Liver (tissue), 3 donors: Measurements from ENCODE around the gene WNT3A.

Experiments
- CTCF ChIP-seq: fragments of 150-350 bp; IDR thresholded peaks from 2 replicates; pipeline ENCODE4 v1.5.1; 2017; ENCODE audit warnings: improper control_type of control experiment, low read depth, low read length; ENCODE audit not compliant: missing input control
- EGR1 ChIP-seq, 2 donors: IDR thresholded peaks; 2 replicates each; pipeline ENCODE4 v1.6.1; 2016 to 2018; ENCODE audit warnings: antibody characterized with exemption in 2 of 2, low read depth in 2 of 2
- FOXA1 ChIP-seq: IDR thresholded peaks from 2 replicates; pipeline ENCODE4 v1.6.1; 2016; ENCODE audit warnings: antibody characterized with exemption
- GABPA ChIP-seq, 2 donors: IDR thresholded peaks in 1 of 2; conservative IDR thresholded peaks in 1 of 2; 2 replicates each; pipeline ENCODE4 v1.6.1; 2016; ENCODE audit warnings: antibody characterized with exemption in 2 of 2, mild to moderate bottlenecking in 1 of 2, moderate library complexity in 1 of 2
- JUND ChIP-seq, 2 donors: IDR thresholded peaks; 2 replicates each; pipeline ENCODE4 v1.6.1; 2016; ENCODE audit warnings: antibody characterized with exemption in 2 of 2
- MAX ChIP-seq: IDR thresholded peaks from 2 replicates; pipeline ENCODE4 v1.6.1; 2016; ENCODE audit warnings: antibody characterized with exemption
- NR2F2 ChIP-seq: IDR thresholded peaks from 2 replicates; pipeline ENCODE4 v1.6.1; 2016; ENCODE audit warnings: antibody characterized with exemption
- RAD21 ChIP-seq, 2 donors: IDR thresholded peaks; 2 replicates each; pipeline ENCODE4 v1.6.1; 2016; ENCODE audit warnings: antibody characterized with exemption in 2 of 2, mild to moderate bottlenecking in 2 of 2
- REST ChIP-seq: IDR thresholded peaks from 2 replicates; pipeline ENCODE4 v1.6.1; 2016; ENCODE audit warnings: antibody characterized with exemption, mild to moderate bottlenecking
- SP1 ChIP-seq: IDR thresholded peaks from 2 replicates; pipeline ENCODE4 v1.6.1; 2018; ENCODE audit warnings: antibody characterized with exemption, mild to moderate bottlenecking
- TAF1 ChIP-seq: conservative IDR thresholded peaks from 2 replicates; pipeline ENCODE4 v1.6.1; 2016; ENCODE audit warnings: antibody characterized with exemption, mild to moderate bottlenecking
- YY1 ChIP-seq: IDR thresholded peaks from 2 replicates; pipeline ENCODE4 v1.6.1; 2016; ENCODE audit warnings: antibody characterized with exemption, mild to moderate bottlenecking
- ZBTB33 ChIP-seq: IDR thresholded peaks from 2 replicates; pipeline ENCODE4 v1.6.1; 2016; ENCODE audit warnings: antibody characterized with exemption
- TF ChIP-seq, protein P1 (sequence below): IDR thresholded peaks from 2 replicates; pipeline ENCODE4 v1.6.1; 2016; ENCODE audit warnings: antibody characterized with exemption
- donor health status: healthy.
- donor health status: healthy.

- no peak for TF ChIP-seq CTCF
- TF ChIP-seq, protein P1, sequence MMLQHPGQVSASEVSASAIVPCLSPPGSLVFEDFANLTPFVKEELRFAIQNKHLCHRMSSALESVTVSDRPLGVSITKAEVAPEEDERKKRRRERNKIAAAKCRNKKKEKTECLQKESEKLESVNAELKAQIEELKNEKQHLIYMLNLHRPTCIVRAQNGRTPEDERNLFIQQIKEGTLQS: no peak
- TF ChIP-seq ZBTB33: no peak
- TF ChIP-seq YY1: no peak
- no peak for TF ChIP-seq REST
- TF ChIP-seq GABPA (IDR thresholded peaks at IDR 0.05 in 1 of 2, conservative IDR thresholded peaks at IDR 0.05 in 1 of 2): no peak
- no peak for TF ChIP-seq SP1
- no peak for TF ChIP-seq RAD21 (IDR thresholded peaks at IDR 0.05)
- no peak for TF ChIP-seq JUND (IDR thresholded peaks at IDR 0.05)
- TF ChIP-seq TAF1: no peak
- no peak for TF ChIP-seq FOXA1
- TF ChIP-seq EGR1 (IDR thresholded peaks at IDR 0.05; ENCODE audit: low read depth in 2 of 2): no peak
- no peak for TF ChIP-seq NR2F2
- no peak for TF ChIP-seq MAX
Observed at GRCh38 chr1:228007049-228007800, 427 bp downstream of the WNT3A start.
